T-helper 17 cell (primary cell): ENCODE results near the gene MYL10. TPM values are rescaled to one million over a fixed set of nuclear protein-coding genes. Genes with fewer than 3 reads are reported as not detected.
"Not testable (repeated sequence)": the region's sequence is repeated elsewhere in the genome, so short reads cannot be mapped to it uniquely, and the experiment has no call there.

Source experiments
- ATAC-seq: fragments of 150-1000 bp; cut with Tn5 transposase; 2 replicates; pipeline ENCODE4 v1.10.0; 2021; ENCODE audit warnings: mild to moderate bottlenecking, moderate library complexity
- DNase-seq, 3 donors: peaks; one replicate each; pipeline versions ENCODE4 v3.0.0 to v3.0.0-alpha.2; 2020 to 2021
- H3K9me3 ChIP-seq: one replicate; pipeline ENCODE4 v1.7.0; 2013; ENCODE audit warnings: low read length, mild to moderate bottlenecking; ENCODE audit not compliant: control insufficient read depth, poor library complexity, severe bottlenecking
- H3K27ac Mint-ChIP-seq: one replicate; pipeline ENCODE4 v1.8.0; 2022; ENCODE audit warnings: mild to moderate bottlenecking, moderate library complexity, mixed read lengths
- H3K27me3 Mint-ChIP-seq: one replicate; pipeline ENCODE4 v1.8.0; 2022; ENCODE audit warnings: mixed read lengths
- H3K36me3 Mint-ChIP-seq: one replicate; pipeline ENCODE4 v1.8.0; 2022; ENCODE audit warnings: low read depth, mixed read lengths
- H3K4me1 Mint-ChIP-seq: one replicate; pipeline ENCODE4 v1.8.0; 2022; ENCODE audit warnings: mild to moderate bottlenecking, mixed read lengths
- H3K4me3 Mint-ChIP-seq: one replicate; pipeline ENCODE4 v1.8.0; 2022; ENCODE audit warnings: mild to moderate bottlenecking, moderate library complexity, mixed read lengths
- total RNA-seq, 4 donors: library from RNA in 2 of 4; stranded (reverse) in 2 of 4; gene quantifications; one replicate each; pipeline ENCODE4 v1.2.3 and lab custom pipeline; 2022 to 2026

The MYL10 gene
- total RNA-seq, 2 donors from 2014 or later, result not detected

- not testable (repeated sequence) for H3K4me1 Mint-ChIP-seq, ATAC-seq, H3K9me3 ChIP-seq, H3K4me3 Mint-ChIP-seq, DNase-seq, H3K36me3 Mint-ChIP-seq, H3K27me3 Mint-ChIP-seq, H3K27ac Mint-ChIP-seq
These were observed 10.0 kb upstream of the MYL10 start for GRCh38 chr7:101639127-101639526.

GRCh38 chr7:101636822-101637623 is 7.9 kb upstream of the MYL10 start:
- Mint-ChIP-seq H3K27ac (no peak overlapping the region), H3K27me3 (no peaks in the 10 kb centered on the region), H3K4me3 (no peak overlapping the region), H3K4me1 (no peaks in the 10 kb centered on the region), H3K36me3 (no peaks in the 10 kb centered on the region)
- no peak for DNase-seq
- H3K9me3 ChIP-seq, result no peaks in the 10 kb centered on the region
- no peak for ATAC-seq

GRCh38 chr7:101635484-101635883 is 6.4 kb upstream of the MYL10 start:
- ATAC-seq (no peak), DNase-seq (no peak)
- Mint-ChIP-seq H3K36me3 (no peaks in the 10 kb centered on the region), H3K27ac (peak overlapping the region; percentile 67), H3K4me3 (no peak overlapping the region), H3K27me3 (peaks cover 4% of the 10 kb centered on the region), H3K4me1 (no peaks in the 10 kb centered on the region)
- no peaks in the 10 kb centered on the region for H3K9me3 ChIP-seq

- Mint-ChIP-seq H3K36me3 (peaks cover 2% of the 10 kb centered on the region), H3K4me3 (no peak overlapping the region), H3K27me3 (peaks cover 4% of the 10 kb centered on the region), H3K4me1 (no peaks in the 10 kb centered on the region), H3K27ac (no peak overlapping the region)
- no peaks in the 10 kb centered on the region for H3K9me3 ChIP-seq
- no peak for DNase-seq
- no peak for ATAC-seq
These were observed 5.2 kb upstream of the MYL10 start for GRCh38 chr7:101634196-101634717.

GRCh38 chr7:101633511-101633910 is 4.4 kb upstream of the MYL10 start:
- H3K9me3 ChIP-seq, result no peaks in the 10 kb centered on the region
- Mint-ChIP-seq H3K36me3 (peaks cover 2% of the 10 kb centered on the region), H3K27ac (no peak overlapping the region), H3K4me3 (no peak overlapping the region), H3K4me1 (no peaks in the 10 kb centered on the region), H3K27me3 (peaks cover 8% of the 10 kb centered on the region)
- ATAC-seq (no peak), DNase-seq (no peak)

GRCh38 chr7:101632641-101633040 is 3.5 kb upstream of the MYL10 start:
- Mint-ChIP-seq H3K4me3 (no peak overlapping the region), H3K27me3 (peaks cover 11% of the 10 kb centered on the region), H3K36me3 (peaks cover 2% of the 10 kb centered on the region), H3K27ac (no peak overlapping the region), H3K4me1 (no peaks in the 10 kb centered on the region)
- no peak for ATAC-seq
- DNase-seq, result no peak
- no peaks in the 10 kb centered on the region for H3K9me3 ChIP-seq

- no peak for DNase-seq
- H3K9me3 ChIP-seq, result no peaks in the 10 kb centered on the region
- no peak overlapping the region for H3K4me3 Mint-ChIP-seq
- peaks cover 2% of the 10 kb centered on the region for H3K36me3 Mint-ChIP-seq
- H3K4me1 Mint-ChIP-seq, result peaks cover 3% of the 10 kb centered on the region
- peaks cover 16% of the 10 kb centered on the region for H3K27me3 Mint-ChIP-seq
- H3K27ac Mint-ChIP-seq, result no peak overlapping the region
- no peak for ATAC-seq
These were observed 2.2 kb upstream of the MYL10 start for GRCh38 chr7:101631224-101631714.

GRCh38 chr7:101630591-101630990 is 1.5 kb upstream of the MYL10 start:
- Mint-ChIP-seq H3K27me3 (peaks cover 23% of the 10 kb centered on the region), H3K4me1 (peaks cover 7% of the 10 kb centered on the region), H3K36me3 (peaks cover 2% of the 10 kb centered on the region), H3K4me3 (no peak overlapping the region), H3K27ac (no peak overlapping the region)
- no peak for ATAC-seq
- DNase-seq, result no peak
- H3K9me3 ChIP-seq, result no peaks in the 10 kb centered on the region

- Mint-ChIP-seq H3K36me3 (peaks cover 5% of the 10 kb centered on the region), H3K27me3 (peaks cover 37% of the 10 kb centered on the region), H3K4me1 (peaks cover 8% of the 10 kb centered on the region), H3K4me3 (no peak overlapping the region), H3K27ac (no peak overlapping the region)
- ATAC-seq, result no peak
- no peak for DNase-seq
- no peaks in the 10 kb centered on the region for H3K9me3 ChIP-seq
These were observed 574 bp downstream of the MYL10 start for GRCh38 chr7:101628522-101628921.

- ATAC-seq (no peak), DNase-seq (no peak)
- H3K27me3 Mint-ChIP-seq, result peaks cover 41% of the 10 kb centered on the region
- H3K36me3 Mint-ChIP-seq, result peaks cover 5% of the 10 kb centered on the region
- no peak overlapping the region for H3K4me3 Mint-ChIP-seq
- no peaks in the 10 kb centered on the region for H3K9me3 ChIP-seq
- H3K4me1 Mint-ChIP-seq, result peaks cover 8% of the 10 kb centered on the region
- no peak overlapping the region for H3K27ac Mint-ChIP-seq
These were observed 2.3 kb downstream of the MYL10 start for GRCh38 chr7:101626758-101627157.

- H3K9me3 ChIP-seq, result no peaks in the 10 kb centered on the region
- peaks cover 8% of the 10 kb centered on the region for H3K4me1 Mint-ChIP-seq
- H3K4me3 Mint-ChIP-seq, result no peak overlapping the region
- H3K27ac Mint-ChIP-seq, result no peak overlapping the region
- ATAC-seq, result no peak
- H3K36me3 Mint-ChIP-seq, result peaks cover 5% of the 10 kb centered on the region
- no peak for DNase-seq
- peaks cover 39% of the 10 kb centered on the region for H3K27me3 Mint-ChIP-seq
These were observed 2.9 kb downstream of the MYL10 start for GRCh38 chr7:101626069-101626671.

- H3K9me3 ChIP-seq, result no peaks in the 10 kb centered on the region
- DNase-seq (no peak), ATAC-seq (no peak)
- Mint-ChIP-seq H3K27ac (no peak overlapping the region), H3K27me3 (peaks cover 39% of the 10 kb centered on the region), H3K36me3 (peaks cover 5% of the 10 kb centered on the region), H3K4me1 (peaks cover 8% of the 10 kb centered on the region), H3K4me3 (no peak overlapping the region)
These were observed 3.9 kb downstream of the MYL10 start for GRCh38 chr7:101625031-101625791.
